DMS53 (cell line): ENCODE data around the gene PNPLA7.
"Not testable (repeated sequence)": the region's sequence is repeated elsewhere in the genome, so short reads cannot be mapped to it uniquely, and the experiment has no call there.

Experiments used
- DNase-seq: peaks from one replicate; lab custom pipeline; 2025; lab: John Stamatoyannopoulos, UW

PNPLA7 gene

DNA sequence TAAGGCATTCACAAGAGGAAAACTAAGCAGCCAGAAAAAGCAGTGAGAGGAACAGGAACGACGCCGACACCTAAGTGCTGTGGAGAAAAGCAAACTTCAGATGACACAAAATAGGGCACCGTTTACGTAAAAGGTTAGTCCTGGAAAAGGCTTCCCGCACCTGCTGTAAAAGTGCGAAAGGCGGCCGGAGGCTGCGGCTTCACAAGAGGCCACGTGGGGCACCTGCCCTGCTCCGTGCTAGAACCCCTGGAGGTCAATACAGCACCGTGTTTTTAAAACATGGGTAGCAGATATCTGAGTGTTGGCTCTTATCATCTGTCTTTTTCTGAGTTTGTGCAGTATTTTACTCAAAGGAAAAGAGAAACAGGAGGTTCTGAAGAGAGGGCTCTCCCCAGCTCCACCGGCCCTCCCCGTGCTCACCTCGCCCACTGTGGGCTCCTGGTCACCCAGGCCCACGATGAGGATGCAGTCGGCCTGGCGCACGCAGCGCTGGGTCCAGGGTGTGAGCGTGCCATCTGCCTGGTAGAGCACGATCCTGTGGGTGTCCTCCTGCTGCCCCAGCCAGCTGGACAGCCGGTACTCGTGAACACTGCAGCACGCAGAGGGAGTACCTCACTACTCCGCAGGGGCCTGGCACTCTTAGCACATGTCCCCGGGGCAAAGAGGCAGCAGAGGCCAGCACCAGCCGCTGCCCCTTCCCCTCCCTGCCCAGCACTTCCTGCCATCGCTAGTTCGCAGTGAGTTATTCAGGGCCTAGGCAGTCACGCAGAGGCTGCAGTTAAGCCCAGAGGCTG, 70.1 kb downstream of the PNPLA7 start:
- DNase-seq = no peak

DNA sequence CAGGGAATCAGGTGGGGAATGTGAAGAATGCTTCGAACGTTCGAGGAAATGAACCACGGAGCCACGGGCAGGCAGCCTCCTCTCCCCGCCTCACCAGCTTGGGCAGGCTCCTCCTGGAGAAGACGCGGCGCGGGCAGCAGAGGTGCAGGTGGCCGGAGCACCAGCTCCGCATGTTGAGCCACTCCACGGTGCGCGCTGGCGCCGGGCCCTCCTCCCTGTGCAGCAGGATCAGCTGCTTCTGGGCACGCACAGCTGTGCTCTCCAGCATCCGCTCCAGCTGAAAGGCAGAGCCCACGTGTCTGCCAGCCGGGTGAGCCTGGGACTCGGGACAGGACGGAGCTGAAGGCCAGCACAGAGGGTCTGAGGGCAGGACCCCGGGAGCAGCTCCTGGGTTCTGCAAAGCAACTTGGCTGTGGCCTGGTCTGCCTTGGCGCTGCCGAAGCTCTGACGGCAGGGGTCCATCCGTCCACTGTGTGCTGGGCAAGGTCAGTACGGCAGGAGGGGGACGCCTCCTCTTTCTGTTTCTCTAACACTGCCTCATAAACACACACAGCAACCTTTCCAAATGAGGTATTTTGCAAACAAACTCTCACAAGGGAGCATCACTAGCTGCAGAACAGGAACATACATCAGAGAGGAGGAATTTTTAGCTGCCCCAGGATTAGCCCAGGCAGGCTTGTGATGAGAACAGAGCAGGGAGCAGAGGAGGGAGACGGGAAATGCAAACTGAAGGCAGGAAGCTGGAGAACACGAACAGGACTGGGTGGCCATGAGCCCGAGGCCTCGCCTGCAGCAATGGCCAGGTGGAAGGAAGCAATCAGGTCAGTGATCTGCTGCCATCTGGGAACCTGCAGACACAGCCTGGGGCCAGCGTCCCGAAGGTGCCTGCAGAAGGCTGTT, 71.0 kb downstream of the PNPLA7 start:
- DNase-seq = peak; percentile 92

DNA sequence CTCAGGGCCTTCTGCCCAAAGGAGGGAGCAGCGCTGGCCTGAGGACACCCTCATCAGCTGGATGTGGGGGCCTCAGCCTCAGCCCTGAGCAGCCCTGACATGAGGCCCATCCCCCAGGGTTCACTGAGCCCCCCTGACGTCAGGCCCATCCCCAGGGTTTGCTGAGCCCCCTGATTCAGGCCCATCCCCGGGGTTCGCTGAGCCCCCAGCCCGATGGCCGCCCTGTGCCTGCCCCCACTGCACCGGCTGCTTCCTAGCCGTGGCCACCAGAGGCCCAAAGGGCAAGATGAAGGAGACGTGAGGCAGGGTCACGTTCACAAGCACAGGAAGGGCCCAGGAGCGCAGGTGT, 71.6 kb downstream of the PNPLA7 start:
- no peak for DNase-seq

DNA sequence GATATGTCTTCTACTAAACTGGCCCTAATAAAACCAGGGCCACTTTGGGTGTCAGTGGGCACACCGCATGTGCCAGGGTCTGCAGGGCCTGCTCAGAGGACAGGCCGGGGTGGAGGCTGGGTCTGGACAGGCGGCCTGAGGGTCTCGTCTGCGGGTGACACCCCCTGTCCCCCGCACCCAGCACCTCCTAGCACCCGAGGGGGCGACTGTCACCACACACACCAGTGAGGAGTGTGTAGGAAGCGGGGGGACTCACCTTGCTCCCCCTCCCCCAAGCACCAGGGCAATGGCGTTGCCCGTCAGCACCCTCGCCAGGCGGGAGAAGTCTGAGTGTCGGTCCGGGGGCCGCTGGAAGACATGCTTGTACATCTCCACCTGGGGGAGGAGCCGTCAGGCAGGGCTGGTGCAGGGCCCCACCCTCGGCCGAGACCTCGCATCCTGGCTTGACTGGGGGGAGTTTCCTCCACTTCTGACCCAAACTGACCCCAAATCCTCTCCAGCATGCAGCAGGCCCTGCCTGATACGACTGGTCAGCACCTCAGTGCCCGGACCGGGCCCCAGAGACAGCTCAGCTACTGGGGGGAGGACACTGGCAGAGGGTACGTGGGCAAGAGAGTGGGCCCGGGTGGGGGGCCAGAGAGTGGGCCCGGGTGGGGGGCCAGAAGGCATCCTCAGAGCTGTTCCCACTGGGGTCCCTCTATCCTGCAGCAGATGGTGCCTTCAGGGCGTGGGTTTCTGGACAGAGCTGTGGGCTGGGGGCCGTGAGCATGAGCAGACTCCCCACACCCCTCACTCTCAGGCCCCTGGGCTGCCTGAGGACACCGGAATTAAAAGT, 72.2 kb downstream of the PNPLA7 start:
- no peak for DNase-seq

DNA sequence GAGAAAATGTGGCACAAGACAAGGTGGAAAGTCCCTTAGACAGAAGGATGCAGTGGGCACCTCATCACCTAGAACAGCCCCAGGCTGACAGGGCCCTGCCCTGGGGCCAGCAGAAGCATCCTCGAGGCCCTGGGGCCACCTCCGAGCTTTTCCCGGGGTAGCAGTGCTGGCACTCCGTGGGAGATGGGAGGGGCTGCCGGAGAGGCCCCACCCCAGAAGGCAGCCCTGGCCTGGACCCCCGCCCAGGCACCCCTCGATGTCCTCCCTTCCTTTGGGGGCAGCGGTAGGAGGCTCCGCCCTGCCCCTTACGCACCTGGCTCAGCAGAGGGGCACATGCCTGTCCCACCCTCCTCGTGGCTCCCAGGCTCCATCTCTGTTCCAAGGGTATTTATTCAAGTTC, 73.3 kb downstream of the PNPLA7 start:
- DNase-seq = no peak

DNA sequence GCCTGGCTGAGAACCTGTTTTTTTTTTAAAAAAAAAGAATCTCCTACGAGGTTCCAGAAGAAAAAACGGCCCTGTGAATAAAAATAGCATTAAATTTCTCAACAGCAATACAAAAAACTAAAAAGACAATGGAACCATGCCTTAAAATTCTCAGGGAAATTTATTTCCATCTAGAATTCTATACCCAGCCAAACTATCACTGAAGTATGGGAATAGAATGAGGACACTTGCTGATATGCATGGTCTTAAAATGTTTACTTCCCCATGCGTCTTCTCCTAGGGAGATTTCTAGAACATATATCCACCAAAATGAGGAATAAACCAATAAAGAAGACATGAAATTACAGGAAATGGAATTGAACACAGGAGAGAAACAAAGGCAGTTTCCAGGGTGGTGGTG, 74.5 kb downstream of the PNPLA7 start:
- DNase-seq = no peak

DNA sequence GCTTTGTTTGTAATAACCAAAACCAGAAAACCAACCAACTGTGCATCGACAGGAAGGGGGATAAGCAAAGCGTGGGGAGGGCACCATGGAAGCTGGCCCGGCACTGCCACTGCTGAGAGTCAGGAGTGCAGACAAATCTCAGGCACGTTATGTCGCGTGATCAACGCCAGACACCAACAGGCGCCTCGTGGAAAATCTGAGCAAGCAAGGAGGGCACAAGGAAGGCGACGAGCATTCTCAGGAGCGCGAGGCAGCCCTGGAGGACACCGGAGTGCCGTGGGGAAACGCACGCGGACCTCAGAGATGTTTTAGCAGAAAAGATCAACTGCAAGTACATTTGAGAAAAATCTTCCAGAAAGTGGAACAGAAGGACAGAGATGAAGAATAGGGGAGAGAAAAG, 75.9 kb downstream of the PNPLA7 start:
- DNase-seq = no peak

DNA sequence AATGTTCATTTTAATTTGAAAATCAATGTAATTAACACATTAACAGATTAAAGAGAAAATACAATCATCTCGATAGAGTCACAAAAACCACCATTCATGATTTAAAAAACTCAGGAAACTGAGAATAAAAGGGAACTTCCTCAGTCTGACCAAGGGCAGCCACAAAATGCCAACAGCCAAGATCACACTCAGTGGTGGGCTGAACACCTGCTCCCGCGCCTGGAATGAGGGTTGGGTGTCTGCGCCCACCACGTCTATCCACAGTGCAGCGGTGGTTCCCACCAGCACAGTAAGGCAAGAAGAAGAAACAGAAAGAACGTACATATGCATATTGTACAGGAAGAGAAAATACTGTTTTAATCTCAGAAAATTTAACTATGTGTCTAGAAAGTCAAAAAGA, 79.4 kb downstream of the PNPLA7 start:
- no peak for DNase-seq

DNA sequence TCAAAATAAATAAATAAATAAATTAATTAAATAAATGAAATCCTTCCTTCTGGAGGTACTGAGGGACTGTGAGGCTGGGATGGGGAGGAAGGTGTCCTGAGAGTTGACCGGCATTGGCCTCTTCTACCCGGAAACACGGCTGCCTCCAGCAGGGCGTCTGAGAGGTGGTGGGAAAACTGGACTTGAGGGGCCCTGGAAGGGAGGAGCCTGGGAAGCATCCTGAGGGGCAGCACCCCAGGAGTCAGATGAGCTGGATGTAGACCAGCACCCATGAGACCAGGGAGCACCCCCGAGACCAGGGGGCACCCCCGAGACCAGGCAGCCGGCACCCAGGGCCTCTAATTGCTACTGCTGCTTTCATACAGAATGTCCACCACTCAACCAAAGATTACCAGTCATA, 82.3 kb downstream of the PNPLA7 start:
- DNase-seq = no peak

DNA sequence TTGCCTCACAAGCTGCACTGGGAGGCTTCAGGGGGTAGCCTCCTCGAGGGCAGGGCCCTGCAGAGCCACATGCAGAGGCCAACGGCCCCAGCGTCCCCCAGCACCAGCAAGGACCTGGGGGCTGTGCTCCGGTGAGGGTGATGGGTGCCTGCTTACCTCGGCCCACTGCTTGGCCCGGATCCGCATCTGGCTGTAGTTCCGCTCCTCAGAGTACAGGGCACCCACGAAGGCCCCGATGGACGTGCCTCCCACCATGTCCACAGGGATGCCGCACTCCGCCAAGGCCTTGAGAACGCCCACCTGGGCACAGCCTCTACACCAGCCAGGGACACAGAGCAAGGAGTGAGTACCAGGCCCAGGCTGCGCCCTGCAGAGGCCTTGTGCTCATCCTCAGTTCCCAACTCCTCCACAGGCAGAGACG, 83.0 kb downstream of the PNPLA7 start:
- DNase-seq = no peak

DNA sequence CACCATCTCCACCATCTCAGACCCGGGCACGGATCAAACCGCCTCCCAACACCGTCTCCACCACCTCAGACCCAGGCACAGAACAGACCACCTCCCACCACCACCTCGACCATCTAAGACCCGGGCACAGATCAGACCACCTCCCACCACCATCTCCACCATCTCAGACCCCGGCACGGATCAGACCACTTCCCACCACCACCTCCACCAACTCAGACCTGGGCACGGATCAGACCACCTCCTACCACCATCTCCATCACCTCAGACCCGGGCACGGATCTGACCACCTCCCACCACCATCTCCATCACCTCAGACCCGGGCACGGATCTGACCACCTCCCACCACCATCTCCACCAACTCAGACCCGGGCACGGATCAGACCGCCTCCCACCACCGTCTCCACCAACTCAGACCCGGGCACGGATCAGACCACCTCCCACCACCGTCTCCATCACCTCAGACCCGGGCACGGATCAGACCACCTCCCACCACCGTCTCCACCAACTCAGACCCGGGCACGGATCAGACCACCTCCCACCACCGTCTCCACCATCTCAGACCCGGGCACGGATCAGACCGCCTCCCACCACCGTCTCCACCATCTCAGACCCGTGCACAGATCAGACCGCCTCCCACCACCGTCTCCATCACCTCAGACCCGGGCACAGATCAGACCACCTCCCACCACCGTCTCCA, 83.7 kb downstream of the PNPLA7 start:
- not testable (repeated sequence) for DNase-seq

DNA sequence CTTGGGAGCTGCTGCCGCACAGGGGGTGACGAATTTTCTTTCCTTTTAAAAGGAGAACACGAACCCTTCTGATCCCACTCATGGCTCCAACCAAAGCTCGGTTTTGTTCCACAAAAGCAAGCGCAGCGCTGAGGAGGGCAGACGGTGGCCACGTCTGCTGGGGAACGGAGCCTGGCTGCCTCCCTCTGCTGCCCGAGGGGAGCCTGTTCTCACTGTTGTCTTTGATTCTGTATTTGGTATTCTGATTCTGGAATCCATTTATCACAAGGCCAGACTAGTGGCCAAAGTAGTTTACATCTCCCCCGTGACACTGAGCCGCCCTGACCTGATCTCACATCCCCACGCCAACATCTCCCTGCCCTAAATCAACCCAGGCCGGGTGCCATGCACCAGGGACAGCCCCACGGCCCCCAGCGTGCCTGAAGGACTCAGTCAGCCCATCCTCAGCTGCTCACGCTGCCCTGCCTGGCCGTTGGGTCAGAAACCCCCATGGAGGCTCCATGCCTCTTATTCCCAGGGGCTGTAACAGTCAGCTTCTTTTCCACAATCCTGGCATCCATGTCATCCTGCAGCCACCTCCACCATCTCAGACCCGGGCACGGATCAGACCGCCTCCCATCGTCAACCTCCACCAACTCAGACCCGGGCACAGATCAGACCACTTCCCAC, 84.3 kb downstream of the PNPLA7 start:
- no peak for DNase-seq

DNA sequence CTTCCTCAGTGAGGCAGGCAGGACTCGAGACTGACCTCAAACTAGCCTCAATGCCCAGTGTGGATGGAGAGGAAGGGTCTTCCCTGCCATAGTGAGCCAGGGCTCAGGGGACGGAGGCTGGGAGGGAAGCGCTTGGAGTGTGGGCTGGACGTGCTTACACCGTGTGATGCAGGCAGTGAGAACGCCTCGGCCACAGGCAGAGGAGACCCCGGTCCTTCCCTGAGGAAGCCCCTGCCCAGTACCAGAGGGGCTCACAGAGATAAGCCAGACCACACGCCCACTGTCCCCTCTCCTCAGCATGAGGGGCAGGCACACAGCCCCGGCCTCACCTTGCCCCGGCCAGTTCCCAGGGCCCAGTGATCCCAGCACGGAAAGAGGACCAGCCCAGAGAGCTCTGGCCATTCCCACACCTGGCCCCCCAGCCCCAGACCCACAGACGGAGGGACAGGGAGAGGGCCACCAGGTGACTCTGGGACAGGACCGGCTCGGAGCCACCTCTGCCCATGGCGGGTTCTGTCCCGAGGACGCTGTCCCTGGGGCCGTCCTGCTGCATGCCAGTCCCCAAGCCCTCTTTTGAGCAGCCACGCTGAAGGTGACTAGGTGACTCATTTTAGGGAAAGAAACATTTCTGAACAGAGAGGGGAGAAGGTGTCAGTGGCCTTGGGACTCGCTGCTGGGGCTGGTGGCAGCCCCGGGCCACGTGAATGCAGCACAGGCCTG, 85.0 kb downstream of the PNPLA7 start:
- DNase-seq = no peak

DNA sequence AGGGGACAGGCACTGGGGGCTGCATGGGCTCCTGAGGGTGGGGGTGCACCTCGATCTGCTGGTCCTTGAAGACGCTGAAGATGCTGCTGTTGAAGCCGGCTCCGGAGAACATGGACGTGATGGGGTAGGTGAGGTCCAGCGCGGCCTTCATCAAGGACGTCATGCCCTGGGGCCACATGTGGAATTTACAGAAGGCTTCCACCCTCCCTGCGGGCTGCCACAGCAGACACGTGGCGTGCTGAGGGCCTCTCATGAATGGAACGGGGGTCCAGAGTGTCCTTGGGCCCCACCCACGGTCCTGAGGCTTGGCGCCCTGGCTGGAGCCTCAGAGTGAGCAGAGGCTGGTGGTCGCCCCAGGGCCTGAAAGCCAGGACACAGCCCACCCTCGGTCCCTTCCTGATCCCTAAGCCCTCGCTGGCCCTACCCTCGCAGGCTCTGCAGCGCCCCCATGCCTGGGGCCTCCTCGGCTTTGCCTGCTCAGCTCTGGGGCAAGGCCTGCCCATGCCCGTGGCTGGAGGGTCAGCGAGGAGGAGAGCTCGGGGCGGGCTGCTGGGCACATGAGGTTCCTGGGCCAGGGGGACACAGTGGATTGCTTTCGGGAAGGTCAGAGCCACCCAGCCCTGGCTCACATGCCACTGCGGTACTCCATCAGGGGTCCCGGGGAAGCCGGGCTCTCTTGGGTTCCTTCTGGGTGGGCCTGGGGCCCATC, 85.8 kb downstream of the PNPLA7 start:
- no peak for DNase-seq

DNA sequence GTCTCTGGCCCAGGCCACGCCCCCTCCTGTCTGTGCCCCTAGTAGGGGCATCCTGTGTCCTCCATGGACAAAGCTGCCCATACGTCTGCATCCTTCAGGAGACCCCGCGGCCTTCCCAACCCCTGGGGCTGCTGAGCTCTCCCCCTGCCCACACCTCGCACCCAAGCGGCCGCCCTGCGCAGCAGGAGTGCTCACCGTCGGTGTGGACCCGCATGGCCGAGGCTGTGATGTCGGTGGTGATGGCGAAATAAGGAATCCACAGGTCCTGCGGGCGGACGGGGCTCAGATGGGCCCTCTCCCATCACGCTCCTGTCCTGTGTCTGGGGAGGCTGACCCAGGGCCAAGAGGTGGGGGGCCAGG, 86.3 kb downstream of the PNPLA7 start:
- DNase-seq = no peak

DNA sequence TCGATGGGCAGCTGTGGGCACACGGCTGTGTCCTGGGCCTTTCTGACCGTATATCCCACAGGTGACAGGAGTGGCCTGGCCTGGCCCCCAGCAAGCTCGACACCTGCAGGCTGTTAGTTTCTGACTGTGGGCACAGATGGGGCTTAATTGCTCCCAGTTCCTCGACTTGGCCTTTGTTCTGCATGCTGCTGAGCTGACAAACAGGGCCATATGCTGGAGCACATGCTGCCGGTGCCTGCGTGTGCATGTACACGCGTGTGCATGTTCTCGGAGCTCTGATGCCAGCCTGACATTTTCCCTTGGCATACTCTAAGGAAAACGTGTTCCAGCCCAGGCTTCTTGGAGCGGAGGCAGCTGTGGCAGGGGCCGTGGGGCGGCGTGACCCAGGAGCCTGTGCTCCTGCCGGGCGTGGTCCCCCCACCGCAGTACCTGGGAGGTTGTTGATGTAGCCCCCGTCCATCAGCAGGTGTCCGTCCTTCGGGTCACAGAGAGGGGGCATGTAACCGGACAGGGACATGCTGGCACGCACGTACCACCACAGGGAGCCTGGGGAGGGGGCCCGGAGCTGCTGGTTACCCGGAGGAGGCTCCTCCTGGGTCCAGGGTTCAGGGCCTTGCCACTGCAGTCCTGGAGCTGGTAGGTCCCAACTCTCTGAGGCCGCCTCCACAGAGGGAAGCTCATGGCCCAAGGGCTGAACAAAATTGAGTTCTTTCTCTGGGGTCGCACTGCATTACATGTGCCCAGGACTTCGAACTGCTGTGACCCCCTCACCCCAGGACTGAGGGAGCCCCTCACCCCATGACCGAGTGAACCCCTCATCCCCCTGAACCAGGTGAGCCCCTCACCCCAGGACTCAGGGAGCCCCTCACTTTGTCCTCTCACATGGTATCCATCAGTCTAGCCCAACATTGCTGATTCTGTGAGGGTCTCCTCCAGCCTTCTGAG, 86.9 kb downstream of the PNPLA7 start:
- no peak for DNase-seq

DNA sequence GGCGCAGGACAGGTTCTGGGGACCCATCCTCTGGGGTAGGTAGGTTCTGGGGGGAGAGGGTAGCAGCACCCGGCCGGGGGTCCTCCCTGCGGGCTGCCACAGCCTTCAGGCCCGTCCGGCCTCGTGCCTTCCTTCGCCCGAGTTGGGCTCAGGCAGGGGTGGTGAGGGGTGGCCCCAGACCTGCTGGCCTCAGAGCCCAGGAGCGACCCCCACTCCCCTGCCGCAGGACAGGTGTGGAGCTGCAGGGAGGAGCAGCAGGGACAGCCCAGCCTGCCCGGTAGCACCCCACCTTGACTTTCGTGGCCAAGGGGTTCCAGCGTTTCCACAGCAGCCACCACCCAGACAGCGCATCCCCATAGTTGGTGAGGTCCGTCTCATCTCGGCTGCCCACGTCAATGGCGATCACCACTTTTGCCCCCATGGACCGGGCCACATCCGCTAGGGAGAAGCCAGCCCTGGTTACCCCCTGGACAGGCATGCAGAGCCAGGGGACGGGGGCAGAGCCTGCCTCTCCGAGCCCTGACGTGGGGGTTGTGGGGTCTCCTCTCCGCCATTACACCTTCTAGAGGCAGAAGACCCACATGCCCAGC, 87.7 kb downstream of the PNPLA7 start:
- DNase-seq = no peak

DNA sequence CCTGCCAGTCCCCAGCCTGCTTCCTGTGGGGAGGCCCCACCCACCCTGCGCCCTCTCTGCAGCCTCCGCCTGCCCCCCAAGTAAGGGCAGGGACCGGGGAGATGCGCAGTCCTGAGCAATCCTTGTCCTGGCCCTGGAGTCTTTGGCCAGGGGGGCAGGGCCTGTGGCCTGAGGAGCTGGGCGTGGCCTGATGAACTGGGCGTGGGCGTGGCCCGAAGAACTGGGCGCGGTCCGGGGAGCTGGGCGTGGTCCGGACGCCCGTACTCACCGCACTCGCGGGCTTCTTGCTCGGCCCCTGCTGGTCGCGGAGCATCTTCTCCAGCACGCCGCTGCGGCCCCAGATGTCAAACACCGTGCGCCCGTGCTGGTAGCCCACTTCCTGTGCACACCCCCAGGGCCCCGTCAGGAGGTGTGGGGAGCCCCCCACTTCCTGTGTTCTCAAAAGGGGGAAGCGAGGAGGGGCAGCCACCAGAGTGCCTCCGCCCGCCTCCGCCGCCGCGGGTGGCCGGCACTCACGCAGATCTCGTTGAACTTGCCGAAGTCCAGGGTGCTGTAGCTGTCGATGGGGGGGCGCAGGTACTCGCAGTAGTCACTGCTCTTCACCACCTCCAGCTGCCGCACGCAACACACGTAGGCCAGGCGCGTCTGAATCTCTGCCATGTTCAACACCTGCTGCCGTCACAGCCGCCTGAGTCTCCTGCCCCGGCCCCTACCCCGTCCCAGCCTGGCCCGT, 88.4 kb downstream of the PNPLA7 start:
- DNase-seq = no peak
